SK-N-SH (cell line): Measurements from ENCODE around the gene ISOC2. TPM values are rescaled to one million over a fixed set of nuclear protein-coding genes. Genes with fewer than 3 reads are reported as not detected.

Experiments
- CTCF ChIA-PET: fragments of 300-600, 350-600 bp; formaldehyde crosslinking; extraction: SDS; loops from one replicate; lab custom pipeline; 2021; lab: Yijun Ruan, JAX
- POLR2A ChIA-PET: fragments of 350-600 bp; sonication (Branson Sonifier 250); formaldehyde crosslinking; extraction: SDS; loops from one replicate; lab custom pipeline; 2020; ENCODE audit warnings: antibody characterized with exemption, inconsistent platforms; lab: Yijun Ruan, JAX
- DNase-seq: peaks from one replicate; pipeline ENCODE4 v3.0.0; 2012
- H2AFZ ChIP-seq: fragments of 200-600 bp; sonication (generic); 2 replicates; pipeline ENCODE4 v1.8.1; 2016; ENCODE audit warnings: antibody characterized with exemption, mild to moderate bottlenecking, low read depth
- H3F3A ChIP-seq: fragments of 200-600 bp; sonication (generic); replicated peaks from 2 replicates; pipeline ENCODE3; 2016; ENCODE audit warnings: antibody characterized with exemption, mild to moderate bottlenecking; ENCODE audit not compliant: insufficient read depth
- H3K27ac ChIP-seq, 2 experiments: fragments of 200-500 bp in 1 of 2; fragments of 200-600 bp in 1 of 2; sonication (Bioruptor generic) in 1 of 2; sonication (generic), shearing (Covaris generic) in 1 of 2; 2 replicates each; pipeline versions ENCODE4 v1.5.1 to v1.6.1; 2014 to 2016; ENCODE audit warnings: low read depth in 2 of 2, inconsistent platforms in 1 of 2, low read length in 1 of 2, mild to moderate bottlenecking in 1 of 2, mixed read lengths in 1 of 2
- H3K27me3 ChIP-seq: fragments of 200-600 bp; sonication (generic), shearing (Covaris generic); 2 replicates; pipeline ENCODE4 v1.6.1; 2016; ENCODE audit warnings: mixed run types; ENCODE audit not compliant: insufficient read depth
- H3K36me3 ChIP-seq, 2 experiments: fragments of 200-500 bp in 1 of 2; fragments of 200-600 bp in 1 of 2; sonication (Bioruptor generic) in 1 of 2; sonication (generic) in 1 of 2; replicated peaks in 1 of 2; 2 replicates each; pipeline versions ENCODE3 to v1.5.1; 2014 to 2016; ENCODE audit warnings: low read length in 1 of 2, mild to moderate bottlenecking in 1 of 2; ENCODE audit not compliant: insufficient read depth in 2 of 2, control insufficient read depth in 1 of 2
- H3K4me1 ChIP-seq, 2 experiments: fragments of 200-500 bp in 1 of 2; fragments of 200-600 bp in 1 of 2; sonication (Bioruptor generic) in 1 of 2; sonication (generic), shearing (Covaris generic) in 1 of 2; 2 replicates each; pipeline versions ENCODE4 v1.5.1 to v1.6.1; 2014 to 2016; ENCODE audit warnings: low read depth in 1 of 2, low read length in 1 of 2, mixed run types in 1 of 2; ENCODE audit not compliant: insufficient read depth in 2 of 2, control insufficient read depth in 1 of 2
- H3K4me2 ChIP-seq: fragments of 200-600 bp; sonication (generic), shearing (Covaris generic); 2 replicates; pipeline ENCODE4 v1.6.1; 2017; ENCODE audit warnings: mixed run types
- H3K4me3 ChIP-seq, 2 experiments: fragments of 200-500 bp in 1 of 2; fragments of 200-600 bp in 1 of 2; sonication (Bioruptor generic) in 1 of 2; sonication (generic), shearing (Covaris generic) in 1 of 2; 2 replicates each; pipeline versions ENCODE4 v1.5.1 to v1.8.1; 2014 to 2016; ENCODE audit warnings: low read depth in 2 of 2, inconsistent platforms in 1 of 2, low read length in 1 of 2, mild to moderate bottlenecking in 1 of 2, mixed read lengths in 1 of 2, moderate library complexity in 1 of 2
- H3K79me2 ChIP-seq: fragments of 200-600 bp; sonication (generic); 2 replicates; pipeline ENCODE4 v1.8.1; 2017; ENCODE audit warnings: mild to moderate bottlenecking; ENCODE audit not compliant: insufficient read depth
- H3K9ac ChIP-seq: fragments of 200-600 bp; sonication (generic); 2 replicates; pipeline ENCODE4 v1.6.1; 2017; ENCODE audit warnings: mixed run types
- H3K9me2 ChIP-seq: fragments of 200-600 bp; sonication (generic); 2 replicates; pipeline ENCODE4 v1.6.1; 2017; ENCODE audit warnings: mixed run types
- H3K9me3 ChIP-seq: fragments of 200-600 bp; sonication (generic); 2 replicates; pipeline ENCODE4 v1.6.1; 2017; ENCODE audit warnings: mixed run types, mild to moderate bottlenecking, moderate library complexity
- H4K20me1 ChIP-seq: fragments of 200-600 bp; sonication (generic); 2 replicates; pipeline ENCODE4 v1.6.1; 2017; ENCODE audit warnings: mild to moderate bottlenecking, mixed run types; ENCODE audit not compliant: insufficient read depth
- CTCF ChIP-seq: fragments of 200-600 bp; sonication (generic); IDR thresholded peaks from 2 replicates; pipeline ENCODE4 v1.6.1; 2017; ENCODE audit warnings: antibody characterized with exemption, mild to moderate bottlenecking, moderate library complexity
- EP300 ChIP-seq, 2 experiments: IDR thresholded peaks; 2 replicates each; pipeline versions ENCODE4 v1.4.0 to v1.6.1; 2012; ENCODE audit warnings: borderline replicate concordance in 1 of 2, low read depth in 1 of 2, low read length in 1 of 2
- EZH2phosphoT487 ChIP-seq: fragments of 200-600 bp; sonication (generic); IDR thresholded peaks from 2 replicates; pipeline ENCODE4 v1.6.1; 2017; ENCODE audit warnings: low read depth, mixed run types, mild to moderate bottlenecking, antibody characterized with exemption, moderate library complexity, borderline replicate concordance
- FOSL2 ChIP-seq: IDR thresholded peaks from 2 replicates; pipeline ENCODE4 v1.4.0; 2012; ENCODE audit warnings: low read depth, mild to moderate bottlenecking, moderate library complexity, borderline replicate concordance
- FOXJ3 ChIP-seq: sonication (generic); formaldehyde crosslinking; IDR thresholded peaks from 2 replicates; pipeline ENCODE4 v1.5.1; 2020; ENCODE audit warnings: mild to moderate bottlenecking, missing genetic modification reagents
- GABPA ChIP-seq: IDR thresholded peaks from 2 replicates; pipeline ENCODE4 v1.4.0; 2012; ENCODE audit warnings: low read depth, mild to moderate bottlenecking
- MEF2A ChIP-seq: IDR thresholded peaks from 2 replicates; pipeline ENCODE4 v1.4.0; 2012; ENCODE audit warnings: low read depth, borderline replicate concordance
- NRF1 ChIP-seq: IDR thresholded peaks from 2 replicates; pipeline ENCODE4 v1.6.1; 2012; ENCODE audit warnings: low read depth, mild to moderate bottlenecking, low read length
- POLR2AphosphoS5 ChIP-seq: IDR thresholded peaks from 2 replicates; pipeline ENCODE4 v1.6.1; 2012; ENCODE audit warnings: low read depth, low read length
- RAD21 ChIP-seq: IDR thresholded peaks from 2 replicates; pipeline ENCODE4 v1.6.1; 2012; ENCODE audit warnings: mild to moderate bottlenecking, low read length
- TAF1 ChIP-seq: IDR thresholded peaks from 2 replicates; pipeline ENCODE4 v1.6.1; 2012; ENCODE audit warnings: low read depth, mild to moderate bottlenecking, low read length, moderate library complexity, borderline replicate concordance
- TCF12 ChIP-seq: IDR thresholded peaks from 2 replicates; pipeline ENCODE4 v1.4.0; 2012
- USF2 ChIP-seq: fragments of 150-350 bp; IDR thresholded peaks from 2 replicates; pipeline ENCODE4 v1.6.1; 2017; ENCODE audit warnings: antibody characterized with exemption, low read length, low read depth, borderline replicate concordance
- YY1 ChIP-seq: IDR thresholded peaks from 2 replicates; pipeline ENCODE4 v1.4.0; 2012; ENCODE audit warnings: low read depth, mild to moderate bottlenecking
- WGBS: methylation state at CpG from one replicate; pipeline ENCODE4 v1.1.6; 2017; ENCODE audit warnings: low lambda C conversion rate; 5-methylcytosine and 5-hydroxymethylcytosine counted together
- polyA plus RNA-seq, 3 experiments: library from polyadenylated mRNA; depleted of rRNA; stranded (reverse); fragments of >200 nt; gene quantifications; 2 replicates each; pipeline ENCODE4 v1.2.3, GENCODE V29; 2012

ISOC2 gene
- polyA plus RNA-seq, 1 of the 3 experiments (the other 2 are of a cell fraction): 65.4 TPM

GRCh38 chr19:55500368-55500952, 39.0 kb upstream of the ISOC2 start:
- Histone ChIP-seq H3K27ac (no peak overlapping the region), H3K9me2 (no peaks in the 10 kb centered on the region), H3K4me2 (no peak overlapping the region)
- WGBS: 91% methylated on average over 25 of the region's 26 CpGs
- TF ChIP-seq CTCF: no peak
- TF ChIP-seq, all 33 proteins: peak for 0
- Histone ChIP-seq H3F3A (peaks cover 9% of the 10 kb centered on the region), H3K9ac (no peak overlapping the region), H3K9me3 (no peaks in the 10 kb centered on the region), H3K27me3 (no peaks in the 10 kb centered on the region), H3K4me1 (peaks cover 0 to 6% of the 10 kb centered on the region in 2 experiments; a peak in 1 of 4 replicates), H4K20me1 (no peaks in the 10 kb centered on the region), H3K36me3 (no peaks in the 10 kb centered on the region), H2AFZ (no peak overlapping the region), H3K79me2 (no peaks in the 10 kb centered on the region), H3K4me3 (no peak overlapping the region)
- CTCF ChIA-PET: interaction anchor here (1.3 to 1.7 kb wide), 3 partner anchors 10 to 33 kb away, joined by 5 to 10 read pairs (median 5); no protein-coding TSS in a partner anchor
- POLR2A ChIA-PET: no interaction called here
- DNase-seq: no peak

- Histone ChIP-seq H3K79me2 (no peaks in the 10 kb centered on the region), H3K9ac (no peak overlapping the region), H3K27me3 (no peaks in the 10 kb centered on the region), H3F3A (peaks cover 9% of the 10 kb centered on the region), H3K36me3 (no peaks in the 10 kb centered on the region), H3K9me2 (no peaks in the 10 kb centered on the region), H3K4me3 (no peak overlapping the region), H4K20me1 (no peaks in the 10 kb centered on the region), H2AFZ (no peak overlapping the region), H3K9me3 (no peaks in the 10 kb centered on the region), H3K4me2 (no peak overlapping the region), H3K4me1 (peaks cover 0 to 5% of the 10 kb centered on the region in 2 experiments; a peak in 1 of 4 replicates), H3K27ac (no peak overlapping the region)
- POLR2A ChIA-PET: interaction anchor here (0.9 kb wide), 1 partner anchor 15 kb away, joined by 4 read pairs; no protein-coding TSS in a partner anchor
- DNase-seq: no peak
- CTCF ChIA-PET: interaction anchor here (1.0 to 1.3 kb wide), 4 partner anchors 11 to 197 kb away, joined by 3 to 10 read pairs (median 3); no protein-coding TSS in a partner anchor
- 79% methylated on average over 2 of the region's 2 CpGs for WGBS
- TF ChIP-seq MEF2A: no peak
- no peak for TF ChIP-seq EZH2phosphoT487
- TF ChIP-seq FOXJ3 (CRISPR knock-in tag): no peak
- TF ChIP-seq TAF1: no peak
Observed at GRCh38 chr19:55498246-55498840, 36.9 kb upstream of the ISOC2 start.

- Histone ChIP-seq H3K27me3 (no peaks in the 10 kb centered on the region), H3K9ac (no peak overlapping the region), H3K9me2 (no peaks in the 10 kb centered on the region), H3F3A (peaks cover 9% of the 10 kb centered on the region), H4K20me1 (no peaks in the 10 kb centered on the region), H3K4me3 (no peak overlapping the region), H3K4me2 (no peak overlapping the region), H3K4me1 (peaks cover 0 to 11% of the 10 kb centered on the region in 2 experiments; a peak in 1 of 4 replicates), H3K27ac (no peak overlapping the region), H3K9me3 (no peaks in the 10 kb centered on the region), H2AFZ (no peak overlapping the region), H3K79me2 (no peaks in the 10 kb centered on the region), H3K36me3 (no peaks in the 10 kb centered on the region)
- ChIA-PET CTCF (interaction anchor here (1.2 to 1.3 kb wide), 3 partner anchors 11 to 31 kb away, joined by 3 to 10 read pairs (median 6); partner anchors contain the start of gene NAT14), POLR2A (no interaction called here)
- TF ChIP-seq FOSL2 (no peak), YY1 (no peak), USF2 (no peak), RAD21 (no peak), TAF1 (no peak), GABPA (no peak), MEF2A (no peak), EP300 (IDR thresholded peaks at IDR 0.05; ENCODE audit: borderline replicate concordance in 1 of 2, low read depth in 1 of 2, low read length in 1 of 2) (no peak), NRF1 (no peak), POLR2AphosphoS5 (no peak), TCF12 (no peak)
- 85% methylated on average over 2 of the region's 13 CpGs for WGBS
- DNase-seq: no peak
Observed at GRCh38 chr19:55497763-55498162, 36.3 kb upstream of the ISOC2 start.
